CD4-positive, alpha-beta T cell (primary cell): ENCODE measurements around the gene IGSF5. TPM values are rescaled to one million over a fixed set of nuclear protein-coding genes. Genes with fewer than 3 reads are reported as not detected.
"Not testable (repeated sequence)": the region's sequence is repeated elsewhere in the genome, so short reads cannot be mapped to it uniquely, and the experiment has no call there.

ENCODE experiments used
- ATAC-seq: fragments of 200-7000 bp; cut with Tn5 transposase; one replicate; pipeline ENCODE4 v1.10.0; 2022; ENCODE audit warnings: mild to moderate bottlenecking; ENCODE audit not compliant: poor library complexity
- CTCF ChIA-PET: fragments of 350-600 bp; sonication (Branson Sonifier 250); formaldehyde crosslinking; loops from one replicate; lab custom pipeline; 2021; ENCODE audit warnings: antibody characterized with exemption, inconsistent platforms; lab: Charles Lee
- POLR2A ChIA-PET: fragments of 350-600 bp; sonication (Branson Sonifier 250); formaldehyde crosslinking; loops from one replicate; lab custom pipeline; 2021; ENCODE audit warnings: antibody characterized with exemption, inconsistent platforms; lab: Charles Lee
- DNase-seq, 14 experiments: peaks; one replicate each; pipeline ENCODE4 v3.0.0-alpha.2; 2013 to 2020; ENCODE audit warnings: mixed read lengths in 2 of 14
- H3K27ac ChIP-seq, 2 donors: one replicate each; pipeline versions ENCODE4 v1.5.1 to v1.7.0; 2013; ENCODE audit warnings: low read length in 2 of 2, low read depth in 1 of 2, mild to moderate bottlenecking in 1 of 2
- H3K27me3 ChIP-seq, 2 experiments: 1 replicate in 1 of 2; 2 replicates in 1 of 2; pipeline versions ENCODE4 v1.6.1 to v1.7.0; 2013; ENCODE audit warnings: low read length in 2 of 2, control low read depth in 1 of 2, mild to moderate bottlenecking in 1 of 2, moderate library complexity in 1 of 2; ENCODE audit not compliant: insufficient read depth in 2 of 2, control insufficient read depth in 1 of 2
- H3K36me3 ChIP-seq: one replicate; pipeline ENCODE4 v1.6.1; 2013; ENCODE audit warnings: low read length, control low read depth; ENCODE audit not compliant: insufficient read depth
- H3K4me1 ChIP-seq: one replicate; pipeline ENCODE4 v1.6.1; 2013; ENCODE audit warnings: low read length, control low read depth; ENCODE audit not compliant: insufficient read depth
- H3K4me3 ChIP-seq: one replicate; pipeline ENCODE4 v1.5.1; 2013; ENCODE audit warnings: mild to moderate bottlenecking, low read length, moderate library complexity
- H3K9me3 ChIP-seq, 2 experiments: 1 replicate in 1 of 2; 2 replicates in 1 of 2; pipeline versions ENCODE4 v1.6.1 to v1.7.0; 2013; ENCODE audit warnings: low read length in 2 of 2, mild to moderate bottlenecking in 2 of 2, control low read depth in 1 of 2, moderate library complexity in 1 of 2; ENCODE audit not compliant: control insufficient read depth in 1 of 2, insufficient read depth in 1 of 2
- H3K27ac Mint-ChIP-seq: one replicate; pipeline ENCODE4 v1.8.0; 2020; ENCODE audit warnings: mixed read lengths
- H3K27me3 Mint-ChIP-seq: one replicate; pipeline ENCODE4 v1.8.0; 2021; ENCODE audit warnings: mixed read lengths
- H3K36me3 Mint-ChIP-seq: one replicate; pipeline ENCODE4 v1.8.0; 2021; ENCODE audit warnings: low read depth, mixed read lengths
- H3K4me1 Mint-ChIP-seq: one replicate; pipeline ENCODE4 v1.8.0; 2021; ENCODE audit warnings: low read depth, mixed read lengths
- H3K4me3 Mint-ChIP-seq: one replicate; pipeline ENCODE4 v1.8.0; 2020; ENCODE audit warnings: mild to moderate bottlenecking, mixed read lengths
- H3K9me3 Mint-ChIP-seq: one replicate; pipeline ENCODE4 v1.8.0; 2020; ENCODE audit warnings: mixed read lengths
- intact Hi-C, 2 experiments: fragments of 100-400 bp; cut with DNase I in 1 of 2; cut with micrococcal nuclease in 1 of 2; formaldehyde crosslinking; loops; one replicate each; pipeline versions ENCODE4 v1.15.1 to v1.9.0; 2023 to 2025; cut with DNase I, micrococcal nuclease
- total RNA-seq, 174 experiments: library from RNA in 2 of 174; stranded (reverse) in 2 of 174; gene quantifications; one replicate each; pipeline ENCODE4 v1.2.3 and lab custom pipeline; 2021 to 2026
- TF ChIP-seq, protein P1 (sequence below): fragments of 200-600 bp; IDR thresholded peaks from one replicate; pipeline ENCODE4 v1.8.0; 2022; ENCODE audit warnings: antibody characterized with exemption, mild to moderate bottlenecking

IGSF5 gene
- total RNA-seq, 2 experiments from 2014 or later, result not detected

DNA sequence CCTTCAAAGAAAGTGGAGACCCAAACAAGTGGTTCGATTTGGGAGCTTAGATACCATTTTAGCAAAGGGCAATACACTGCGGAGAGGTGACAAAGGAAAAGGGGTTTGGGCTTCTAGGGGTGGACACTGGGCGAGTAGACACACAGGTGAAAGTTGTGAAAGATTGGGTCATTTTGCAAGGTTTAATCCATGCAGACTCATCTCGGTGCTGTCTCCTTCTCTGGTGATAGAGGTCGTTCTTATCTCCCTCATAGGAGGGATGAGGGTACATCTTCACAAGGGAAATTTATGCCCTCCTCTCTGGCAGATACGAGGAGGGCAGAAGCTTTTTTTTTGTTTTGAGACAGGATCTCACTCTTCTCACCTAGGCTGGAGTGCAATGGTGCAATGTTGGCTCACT, 6.4 kb upstream of the IGSF5 start:
- Histone ChIP-seq H3K27me3 (no peaks in the 10 kb centered on the region), H3K9me3 (peaks cover 0 to 8% of the 10 kb centered on the region in 2 experiments), H3K4me3 (no peak overlapping the region), H3K4me1 (no peaks in the 10 kb centered on the region), H3K36me3 (no peaks in the 10 kb centered on the region), H3K27ac (no peak overlapping the region)
- no peaks in the 10 kb centered on the region for H3K9me3 Mint-ChIP-seq
- DNase-seq (no peak), ATAC-seq (no peak)
- intact Hi-C loops, result no loop called here
- H3K4me1 Mint-ChIP-seq, result no peaks in the 10 kb centered on the region
- TF ChIP-seq, protein P1, sequence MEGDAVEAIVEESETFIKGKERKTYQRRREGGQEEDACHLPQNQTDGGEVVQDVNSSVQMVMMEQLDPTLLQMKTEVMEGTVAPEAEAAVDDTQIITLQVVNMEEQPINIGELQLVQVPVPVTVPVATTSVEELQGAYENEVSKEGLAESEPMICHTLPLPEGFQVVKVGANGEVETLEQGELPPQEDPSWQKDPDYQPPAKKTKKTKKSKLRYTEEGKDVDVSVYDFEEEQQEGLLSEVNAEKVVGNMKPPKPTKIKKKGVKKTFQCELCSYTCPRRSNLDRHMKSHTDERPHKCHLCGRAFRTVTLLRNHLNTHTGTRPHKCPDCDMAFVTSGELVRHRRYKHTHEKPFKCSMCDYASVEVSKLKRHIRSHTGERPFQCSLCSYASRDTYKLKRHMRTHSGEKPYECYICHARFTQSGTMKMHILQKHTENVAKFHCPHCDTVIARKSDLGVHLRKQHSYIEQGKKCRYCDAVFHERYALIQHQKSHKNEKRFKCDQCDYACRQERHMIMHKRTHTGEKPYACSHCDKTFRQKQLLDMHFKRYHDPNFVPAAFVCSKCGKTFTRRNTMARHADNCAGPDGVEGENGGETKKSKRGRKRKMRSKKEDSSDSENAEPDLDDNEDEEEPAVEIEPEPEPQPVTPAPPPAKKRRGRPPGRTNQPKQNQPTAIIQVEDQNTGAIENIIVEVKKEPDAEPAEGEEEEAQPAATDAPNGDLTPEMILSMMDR, result no peak
- H3K27ac Mint-ChIP-seq, result no peak overlapping the region
- H3K36me3 Mint-ChIP-seq, result no peaks in the 10 kb centered on the region
- CTCF ChIA-PET, result no interaction called here
- H3K27me3 Mint-ChIP-seq, result no peaks in the 10 kb centered on the region
- POLR2A ChIA-PET, result no interaction called here
- no peak overlapping the region for H3K4me3 Mint-ChIP-seq

GRCh38 chr21:39739531-39739930, 5.5 kb upstream of the IGSF5 start:
- H3K36me3 ChIP-seq, H3K9me3 ChIP-seq, H3K27me3 Mint-ChIP-seq, H3K9me3 Mint-ChIP-seq, POLR2A ChIA-PET, ATAC-seq, H3K4me1 ChIP-seq, H3K4me3 ChIP-seq, H3K36me3 Mint-ChIP-seq, H3K27ac ChIP-seq, H3K4me1 Mint-ChIP-seq, DNase-seq, H3K27me3 ChIP-seq, H3K27ac Mint-ChIP-seq, intact Hi-C loops, CTCF ChIA-PET, H3K4me3 Mint-ChIP-seq: not testable (repeated sequence)

DNA sequence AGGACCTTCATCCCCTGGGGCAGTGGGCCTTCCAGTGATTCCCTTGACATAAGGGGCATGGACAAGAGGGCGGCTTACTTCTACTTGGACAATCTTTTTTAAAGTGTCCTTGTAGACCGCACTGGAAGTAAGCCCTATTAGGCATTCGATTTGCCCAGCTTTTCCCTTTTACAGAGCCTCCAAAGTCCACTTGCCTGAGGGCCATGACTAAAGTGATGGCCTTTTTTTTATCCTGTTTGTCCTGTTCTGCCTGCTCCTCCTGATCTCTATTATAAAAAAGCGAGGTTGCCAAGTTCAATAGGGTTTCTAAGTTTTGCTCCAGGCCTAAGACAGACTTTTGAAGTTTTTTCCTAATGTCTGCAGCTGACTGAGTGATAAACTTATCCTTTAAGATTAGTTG, 2.4 kb upstream of the IGSF5 start:
- H3K27me3 Mint-ChIP-seq, intact Hi-C loops, H3K27ac ChIP-seq, H3K27me3 ChIP-seq, H3K36me3 ChIP-seq, DNase-seq, H3K4me1 Mint-ChIP-seq, H3K36me3 Mint-ChIP-seq, H3K9me3 Mint-ChIP-seq, H3K4me3 ChIP-seq, H3K4me3 Mint-ChIP-seq, POLR2A ChIA-PET, CTCF ChIA-PET, H3K27ac Mint-ChIP-seq, H3K4me1 ChIP-seq, ATAC-seq: not testable (repeated sequence)
- peaks cover 0 to 11% of the 10 kb centered on the region in 2 experiments for H3K9me3 ChIP-seq

DNA sequence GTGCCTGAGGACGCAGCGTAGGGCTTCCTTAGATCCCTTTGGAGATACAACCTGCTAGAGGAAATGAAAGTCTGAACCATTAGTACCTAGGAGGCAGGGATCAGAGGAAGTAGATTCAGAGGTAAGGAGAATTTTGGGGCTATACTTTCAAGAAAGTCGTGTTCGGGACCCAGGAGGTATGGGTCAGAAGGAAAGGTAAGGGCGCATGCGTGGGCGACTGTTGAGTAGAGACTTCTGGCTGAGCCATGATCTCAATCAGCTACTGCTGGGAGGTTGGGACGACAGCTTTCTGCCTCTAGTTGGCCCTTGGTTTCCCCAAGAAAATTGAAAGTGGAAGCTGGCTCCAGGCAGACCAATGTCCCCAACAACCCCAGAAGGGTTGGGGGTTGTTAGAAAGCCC, 349 bp downstream of the IGSF5 start:
- H3K27ac Mint-ChIP-seq, H3K4me3 ChIP-seq, H3K4me3 Mint-ChIP-seq, CTCF ChIA-PET, H3K36me3 Mint-ChIP-seq, H3K27ac ChIP-seq, intact Hi-C loops, ATAC-seq, H3K27me3 ChIP-seq, H3K4me1 ChIP-seq, H3K27me3 Mint-ChIP-seq, H3K9me3 Mint-ChIP-seq, H3K36me3 ChIP-seq, DNase-seq, POLR2A ChIA-PET, H3K4me1 Mint-ChIP-seq: not testable (repeated sequence)
- peaks cover 0 to 11% of the 10 kb centered on the region in 2 experiments for H3K9me3 ChIP-seq
